WI38 (cell line): ENCODE measurements around the gene MST1R.
"Not testable (repeated sequence)": the region's sequence is repeated elsewhere in the genome, so short reads cannot be mapped to it uniquely, and the experiment has no call there.

ENCODE experiments used
- H3K4me3 ChIP-seq: 2 replicates; pipeline ENCODE4 v1.5.1; 2011; ENCODE audit warnings: low read depth, mild to moderate bottlenecking, control low read depth, low read length
- CTCF ChIP-seq: IDR thresholded peaks from 2 replicates; pipeline ENCODE4 v1.5.1; 2012; ENCODE audit warnings: low read depth, mild to moderate bottlenecking, control low read depth, low read length

The MST1R gene

GRCh38 chr3:49910409-49911123, 6.9 kb upstream of the MST1R start:
- no peak overlapping the region for H3K4me3 ChIP-seq
- no peak for TF ChIP-seq CTCF

DNA sequence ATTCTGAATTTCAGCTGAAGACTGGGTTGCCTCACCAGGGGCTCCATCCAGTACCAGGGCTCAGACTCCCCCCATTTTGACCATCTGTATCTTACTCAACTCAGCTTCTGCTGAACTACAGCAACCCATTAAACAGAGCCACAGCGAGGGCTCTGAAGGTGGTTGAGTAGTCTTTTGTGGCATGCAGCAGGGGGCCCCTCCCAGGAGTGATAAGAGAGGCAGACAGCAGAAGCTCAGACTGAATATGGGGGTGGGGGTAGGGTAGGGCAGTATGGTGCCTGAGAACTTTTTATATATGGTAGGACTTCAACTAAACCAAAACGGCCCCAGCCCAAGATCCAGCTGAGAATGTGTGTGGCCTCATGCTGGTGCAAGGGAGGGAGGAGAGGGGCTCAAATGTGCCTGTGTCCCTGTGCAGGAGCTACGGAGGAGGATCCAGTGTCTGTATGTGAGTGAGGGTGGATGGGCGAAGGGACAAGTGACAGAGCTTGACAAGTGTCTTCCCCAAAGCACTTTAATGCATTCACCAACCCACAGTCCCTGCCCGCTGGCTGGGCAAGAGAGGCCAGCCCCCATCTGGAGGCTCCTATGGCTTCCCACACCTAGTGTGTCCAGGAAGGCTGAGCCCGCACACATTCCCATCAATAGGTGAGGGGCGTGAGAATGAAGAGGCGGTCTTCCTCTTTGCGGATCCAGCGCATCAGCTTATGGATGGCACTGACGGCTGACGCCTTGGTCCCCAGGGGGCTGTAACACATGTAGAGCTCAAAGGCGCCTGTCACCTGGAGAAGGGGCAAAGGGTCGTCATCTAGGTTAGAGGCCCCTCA, 4.9 kb upstream of the MST1R start:
- no peak for TF ChIP-seq CTCF
- H3K4me3 ChIP-seq = no peak overlapping the region

- TF ChIP-seq CTCF = peak; percentile 63
- H3K4me3 ChIP-seq = peak overlapping the region; percentile 20
These were observed 2.5 kb upstream of the MST1R start for GRCh38 chr3:49906073-49906743.

DNA sequence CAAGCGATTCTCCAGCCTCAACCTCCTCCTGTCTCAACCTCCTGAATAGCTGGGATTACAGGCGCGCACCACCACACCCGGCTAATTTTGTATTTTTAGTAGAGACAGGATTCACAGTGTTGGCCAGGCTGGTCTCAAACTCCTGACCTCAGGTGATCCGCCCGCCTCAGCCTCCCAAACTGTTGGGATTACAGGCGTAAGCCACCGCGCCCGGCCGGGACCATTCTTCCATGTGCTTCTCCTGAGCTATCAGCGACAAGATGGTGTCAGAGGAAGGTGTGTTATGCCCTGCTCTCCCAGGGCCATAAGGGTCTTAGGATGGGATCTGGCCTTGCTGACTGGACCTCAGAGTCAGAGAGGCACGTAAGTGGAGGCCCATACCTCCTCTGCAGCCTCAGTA, 775 bp upstream of the MST1R start:
- H3K4me3 ChIP-seq = not testable (repeated sequence)

- no peak for TF ChIP-seq CTCF
- no peak overlapping the region for H3K4me3 ChIP-seq
These were observed 945 bp downstream of the MST1R start for GRCh38 chr3:49902511-49903345.

GRCh38 chr3:49901366-49902339, 2.0 kb downstream of the MST1R start:
- TF ChIP-seq CTCF = no peak
- H3K4me3 ChIP-seq = no peak overlapping the region
